Activated T-cell treated with anti-CD3 and anti-CD28 coated beads, Interleukin-2, amount 50 U/mL, for 24 hours (primary cell): ENCODE measurements around the gene PTPRG.

Experiments
- DNase-seq: peaks from one replicate; pipeline ENCODE4 v3.0.0-alpha.2; 2020
- H3K27ac Mint-ChIP-seq: 2 replicates; pipeline ENCODE4 v1.8.0; 2020; ENCODE audit warnings: mild to moderate bottlenecking, mixed read lengths
- H3K27me3 Mint-ChIP-seq: 2 replicates; pipeline ENCODE4 v1.8.0; 2020; ENCODE audit warnings: mixed read lengths
- H3K36me3 Mint-ChIP-seq: 2 replicates; pipeline ENCODE4 v1.8.0; 2020; ENCODE audit warnings: low read depth, mixed read lengths
- H3K4me1 Mint-ChIP-seq: 2 replicates; pipeline ENCODE4 v1.8.0; 2020; ENCODE audit warnings: low read depth, mixed read lengths
- H3K4me3 Mint-ChIP-seq: 2 replicates; pipeline ENCODE4 v1.8.0; 2020; ENCODE audit warnings: mild to moderate bottlenecking, moderate library complexity, mixed read lengths
- H3K9me3 Mint-ChIP-seq: 2 replicates; pipeline ENCODE4 v1.8.0; 2020; ENCODE audit warnings: mixed read lengths

Gene PTPRG

GRCh38 chr3:61821823-61822251 lies 260.5 kb downstream of the PTPRG start:
- Mint-ChIP-seq H3K27me3 (no peaks in the 10 kb centered on the region), H3K36me3 (no peaks in the 10 kb centered on the region), H3K4me1 (no peaks in the 10 kb centered on the region), H3K27ac (no peak overlapping the region), H3K9me3 (no peaks in the 10 kb centered on the region), H3K4me3 (no peak overlapping the region)
- no peak for DNase-seq

GRCh38 chr3:61822588-61822987 lies 261.2 kb downstream of the PTPRG start:
- Mint-ChIP-seq H3K36me3 (no peaks in the 10 kb centered on the region), H3K27me3 (no peaks in the 10 kb centered on the region), H3K4me3 (no peak overlapping the region), H3K9me3 (no peaks in the 10 kb centered on the region), H3K27ac (no peak overlapping the region), H3K4me1 (no peaks in the 10 kb centered on the region)
- no peak for DNase-seq

DNA sequence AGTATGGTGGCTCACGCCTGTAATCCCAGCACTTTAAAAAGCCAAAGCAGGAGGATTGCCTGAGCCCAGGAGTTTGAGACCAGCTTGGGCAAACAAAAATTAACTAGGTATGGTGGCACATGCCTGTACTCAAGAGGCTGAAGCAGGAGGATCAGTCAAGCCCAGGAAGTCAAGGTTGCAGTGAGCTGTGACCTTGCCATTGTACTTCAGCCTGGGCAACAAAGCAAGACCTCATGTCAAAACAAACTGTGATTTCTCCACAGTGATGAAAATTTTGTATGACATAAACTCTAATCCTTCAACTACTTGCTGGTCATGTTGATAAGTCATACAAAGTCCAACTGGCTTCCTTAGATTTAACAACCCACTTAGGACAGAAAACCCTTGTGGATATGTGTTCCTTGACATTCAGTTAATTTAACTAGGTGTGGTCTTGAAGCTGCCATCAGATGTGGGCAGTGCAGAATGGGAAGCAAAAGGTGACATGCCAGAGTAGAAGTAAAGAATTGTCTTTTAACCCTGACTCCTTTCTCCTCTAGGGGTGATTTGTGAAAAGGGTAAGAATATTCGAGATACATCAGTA lies 263.3 kb downstream of the PTPRG start:
- no peaks in the 10 kb centered on the region for H3K27me3 Mint-ChIP-seq
- no peaks in the 10 kb centered on the region for H3K4me1 Mint-ChIP-seq
- no peaks in the 10 kb centered on the region for H3K9me3 Mint-ChIP-seq
- no peak overlapping the region for H3K27ac Mint-ChIP-seq
- no peak overlapping the region for H3K4me3 Mint-ChIP-seq
- no peak for DNase-seq
- H3K36me3 Mint-ChIP-seq, result no peaks in the 10 kb centered on the region

DNA sequence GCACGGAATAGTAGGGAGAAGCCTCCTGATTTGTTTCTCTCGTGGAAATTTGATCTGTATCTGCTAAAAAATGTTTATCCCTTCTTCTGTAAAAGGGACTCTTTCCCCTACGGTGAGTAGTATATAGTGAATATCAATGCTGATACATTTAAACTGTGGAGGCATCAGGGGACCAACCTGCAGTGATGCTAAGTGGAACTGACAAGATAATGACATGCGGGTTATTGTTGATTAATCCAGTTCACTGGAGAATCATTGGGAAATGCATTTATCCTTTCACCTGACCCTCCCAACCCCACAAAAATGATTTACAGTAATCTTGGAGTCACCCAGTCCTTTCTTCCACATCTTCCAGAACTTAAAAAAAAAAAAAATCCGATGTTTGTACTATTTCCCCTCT lies 264.8 kb downstream of the PTPRG start:
- H3K27ac Mint-ChIP-seq, result no peak overlapping the region
- DNase-seq, result no peak
- no peak overlapping the region for H3K4me3 Mint-ChIP-seq
- no peaks in the 10 kb centered on the region for H3K9me3 Mint-ChIP-seq
- H3K4me1 Mint-ChIP-seq, result no peaks in the 10 kb centered on the region
- H3K27me3 Mint-ChIP-seq, result no peaks in the 10 kb centered on the region
- no peaks in the 10 kb centered on the region for H3K36me3 Mint-ChIP-seq

DNA sequence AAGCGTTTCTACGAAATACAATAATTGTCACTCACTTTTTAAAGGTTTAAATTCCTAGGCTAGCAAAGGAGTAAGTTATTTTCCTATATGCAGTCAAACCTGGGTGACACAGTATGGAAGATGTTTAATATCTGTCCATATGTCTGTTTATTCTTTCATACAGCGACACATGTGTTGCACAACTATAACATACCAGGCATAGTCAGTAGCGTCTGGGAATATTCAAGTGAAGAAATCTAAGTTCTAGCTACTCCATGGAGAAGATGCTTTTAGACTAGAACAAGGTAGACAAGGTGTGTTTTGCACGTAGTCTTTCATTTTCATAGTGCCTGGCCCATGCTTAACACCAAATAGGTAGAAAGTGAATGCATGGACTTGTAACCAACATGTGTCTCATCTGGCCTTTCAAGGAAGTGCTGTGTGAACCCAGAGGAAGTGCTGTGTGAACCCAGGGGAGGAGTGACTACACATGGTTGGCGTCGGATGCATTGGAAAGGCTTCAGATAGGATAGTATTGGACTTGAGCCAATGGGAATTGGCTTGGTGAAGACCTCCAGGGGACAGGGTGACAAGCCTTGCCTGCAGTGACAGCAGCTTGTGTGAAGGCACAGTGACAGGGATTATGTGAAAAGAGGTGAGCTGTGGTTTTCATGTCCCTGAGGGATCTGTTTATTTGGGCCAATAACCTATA lies 267.0 kb downstream of the PTPRG start:
- no peak overlapping the region for H3K27ac Mint-ChIP-seq
- no peaks in the 10 kb centered on the region for H3K9me3 Mint-ChIP-seq
- no peaks in the 10 kb centered on the region for H3K36me3 Mint-ChIP-seq
- no peak overlapping the region for H3K4me3 Mint-ChIP-seq
- H3K27me3 Mint-ChIP-seq, result no peaks in the 10 kb centered on the region
- no peak for DNase-seq
- no peaks in the 10 kb centered on the region for H3K4me1 Mint-ChIP-seq

DNA sequence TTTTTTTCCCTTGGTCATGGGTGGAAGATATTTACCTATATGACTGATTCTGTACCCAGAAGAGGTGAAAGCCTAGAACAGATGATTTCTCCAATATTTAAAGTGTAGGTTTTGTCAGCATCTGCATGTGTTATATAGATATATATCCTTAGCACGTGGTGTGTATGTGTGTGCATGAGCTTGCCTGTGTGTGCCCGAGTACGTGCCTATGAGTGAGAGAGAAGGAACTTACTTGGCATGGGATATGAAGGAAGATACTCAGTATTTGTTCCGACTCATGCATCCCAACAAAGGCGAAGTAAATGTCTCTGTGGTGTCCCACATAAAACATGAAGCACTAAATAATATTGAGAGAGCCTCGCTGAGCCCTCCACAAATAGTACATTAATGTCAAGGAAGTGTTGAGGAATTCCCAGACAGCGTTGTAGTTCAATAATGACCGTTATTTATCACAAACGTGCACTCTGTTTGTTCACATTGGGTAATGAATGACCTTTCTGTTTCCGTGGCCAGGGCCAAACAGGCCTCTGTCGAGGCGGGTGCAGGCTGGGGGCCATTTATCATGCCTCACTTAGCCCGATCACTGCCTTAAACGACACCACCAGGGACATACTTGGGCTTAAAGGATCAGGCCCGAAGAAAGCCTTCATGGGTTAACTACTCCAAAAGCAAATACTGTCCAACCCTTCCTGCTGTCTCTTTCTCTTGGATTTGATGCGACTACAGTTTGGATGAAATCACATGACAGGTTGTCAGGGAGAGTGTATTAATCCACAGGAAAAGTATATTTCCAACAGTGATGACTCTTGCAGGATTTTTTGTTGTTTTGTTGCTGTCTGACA lies 267.7 kb downstream of the PTPRG start:
- Mint-ChIP-seq H3K36me3 (no peaks in the 10 kb centered on the region), H3K27ac (no peak overlapping the region), H3K4me1 (no peaks in the 10 kb centered on the region), H3K9me3 (no peaks in the 10 kb centered on the region), H3K27me3 (no peaks in the 10 kb centered on the region), H3K4me3 (no peak overlapping the region)
- DNase-seq, result no peak

DNA sequence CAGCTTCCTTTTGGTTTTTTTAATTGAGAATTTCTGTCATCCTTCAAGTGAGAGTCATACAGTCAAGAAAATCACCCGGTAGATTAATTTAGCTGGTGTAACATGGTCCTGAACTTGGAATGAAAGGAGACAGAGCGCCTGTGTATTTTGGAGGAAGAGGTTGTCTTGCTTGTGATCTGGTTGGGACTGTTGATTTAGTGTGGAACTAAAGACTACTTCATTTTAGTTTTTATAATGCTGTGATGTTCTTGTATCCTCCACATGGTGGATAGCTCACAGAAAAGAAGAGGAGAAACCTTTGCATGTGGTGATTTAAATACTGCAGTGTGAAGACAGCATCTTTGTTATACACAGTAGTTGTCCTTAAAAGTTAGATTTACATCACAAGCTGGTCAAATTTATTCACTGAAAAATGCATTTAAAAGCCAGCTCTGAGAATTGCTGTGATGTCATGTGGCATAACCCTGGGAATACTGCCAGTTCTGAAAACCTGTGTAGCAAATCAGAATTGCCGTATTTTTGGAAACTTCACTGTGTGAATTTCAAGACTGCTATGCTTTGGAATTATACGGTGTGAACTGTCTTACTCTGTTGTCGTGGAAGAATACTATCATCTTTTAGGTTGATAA lies 268.5 kb downstream of the PTPRG start:
- Mint-ChIP-seq H3K27me3 (no peaks in the 10 kb centered on the region), H3K36me3 (no peaks in the 10 kb centered on the region), H3K27ac (no peak overlapping the region), H3K4me1 (no peaks in the 10 kb centered on the region), H3K4me3 (no peak overlapping the region), H3K9me3 (no peaks in the 10 kb centered on the region)
- no peak for DNase-seq

DNA sequence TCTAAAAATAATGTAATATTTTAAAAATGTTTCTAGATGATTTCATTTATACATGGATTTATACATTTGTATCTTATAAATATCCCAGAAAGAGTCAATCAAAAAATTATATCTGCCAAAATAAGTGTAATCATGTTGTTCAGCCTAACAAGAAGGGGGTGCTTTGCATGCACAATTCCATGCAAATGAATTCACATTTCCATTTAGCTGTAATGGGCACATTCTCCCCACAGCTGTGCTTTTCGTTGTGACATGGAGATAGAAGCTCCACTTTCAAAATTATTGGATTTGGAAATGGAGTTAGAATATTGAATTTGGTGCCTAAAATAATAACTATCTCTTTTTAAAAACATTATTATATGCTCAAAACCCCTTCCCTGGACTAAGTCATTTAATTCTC lies 270.6 kb downstream of the PTPRG start:
- no peak overlapping the region for H3K4me3 Mint-ChIP-seq
- no peaks in the 10 kb centered on the region for H3K4me1 Mint-ChIP-seq

GRCh38 chr3:61832375-61833229 lies 271.2 kb downstream of the PTPRG start:
- no peak for DNase-seq
- no peaks in the 10 kb centered on the region for H3K4me1 Mint-ChIP-seq
- H3K4me3 Mint-ChIP-seq, result no peak overlapping the region
- H3K27ac Mint-ChIP-seq, result no peak overlapping the region
- H3K9me3 Mint-ChIP-seq, result no peaks in the 10 kb centered on the region
- no peaks in the 10 kb centered on the region for H3K36me3 Mint-ChIP-seq
- H3K27me3 Mint-ChIP-seq, result no peaks in the 10 kb centered on the region

More for the DNA sequence above, 270.6 kb downstream of the PTPRG start:
- DNase-seq, result no peak
- H3K27ac Mint-ChIP-seq, result no peak overlapping the region
- no peaks in the 10 kb centered on the region for H3K9me3 Mint-ChIP-seq
- H3K36me3 Mint-ChIP-seq, result no peaks in the 10 kb centered on the region
- no peaks in the 10 kb centered on the region for H3K27me3 Mint-ChIP-seq

GRCh38 chr3:61839256-61839655 lies 277.9 kb downstream of the PTPRG start:
- no peak for DNase-seq
- Mint-ChIP-seq H3K9me3 (no peaks in the 10 kb centered on the region), H3K36me3 (no peaks in the 10 kb centered on the region), H3K4me3 (no peak overlapping the region), H3K27ac (no peak overlapping the region), H3K4me1 (no peaks in the 10 kb centered on the region), H3K27me3 (no peaks in the 10 kb centered on the region)

GRCh38 chr3:61841111-61841845 lies 279.9 kb downstream of the PTPRG start:
- Mint-ChIP-seq H3K27ac (no peak overlapping the region), H3K27me3 (no peaks in the 10 kb centered on the region), H3K9me3 (no peaks in the 10 kb centered on the region), H3K4me3 (no peak overlapping the region), H3K4me1 (no peaks in the 10 kb centered on the region), H3K36me3 (no peaks in the 10 kb centered on the region)
- no peak for DNase-seq

DNA sequence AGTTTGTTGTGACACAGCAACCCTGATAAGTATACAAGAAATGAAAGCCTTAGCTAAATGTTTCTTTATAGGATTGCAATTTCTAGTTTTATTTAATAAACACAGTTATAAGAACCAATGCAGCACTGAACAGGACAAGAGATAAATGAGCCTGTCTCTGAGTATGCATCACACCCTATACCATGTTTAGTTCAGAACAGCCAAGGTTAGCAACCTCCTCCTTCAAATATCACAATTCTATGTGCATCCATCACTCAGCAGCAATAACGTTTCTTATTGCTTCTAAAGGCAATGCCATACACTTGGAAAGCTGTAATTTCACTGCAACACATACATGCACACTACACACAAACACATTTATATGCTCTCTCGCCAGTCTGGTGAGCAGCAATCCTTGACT lies 280.6 kb downstream of the PTPRG start:
- no peaks in the 10 kb centered on the region for H3K9me3 Mint-ChIP-seq

GRCh38 chr3:61844346-61844745 lies 283.0 kb downstream of the PTPRG start:
- no peak overlapping the region for H3K27ac Mint-ChIP-seq
- H3K27me3 Mint-ChIP-seq, result no peaks in the 10 kb centered on the region
- no peaks in the 10 kb centered on the region for H3K36me3 Mint-ChIP-seq
- no peak for DNase-seq
- H3K4me3 Mint-ChIP-seq, result no peak overlapping the region
- no peaks in the 10 kb centered on the region for H3K9me3 Mint-ChIP-seq
- no peaks in the 10 kb centered on the region for H3K4me1 Mint-ChIP-seq

More for the DNA sequence above, 280.6 kb downstream of the PTPRG start:
- Mint-ChIP-seq H3K27me3 (no peaks in the 10 kb centered on the region), H3K4me1 (no peaks in the 10 kb centered on the region), H3K36me3 (no peaks in the 10 kb centered on the region), H3K4me3 (no peak overlapping the region), H3K27ac (no peak overlapping the region)
- no peak for DNase-seq
